ENCODE measurements around the gene FBXO9.
"Not testable (repeated sequence)": the region's sequence is repeated elsewhere in the genome, so short reads cannot be mapped to it uniquely, and the experiment has no call there.

Gene FBXO9

DNA sequence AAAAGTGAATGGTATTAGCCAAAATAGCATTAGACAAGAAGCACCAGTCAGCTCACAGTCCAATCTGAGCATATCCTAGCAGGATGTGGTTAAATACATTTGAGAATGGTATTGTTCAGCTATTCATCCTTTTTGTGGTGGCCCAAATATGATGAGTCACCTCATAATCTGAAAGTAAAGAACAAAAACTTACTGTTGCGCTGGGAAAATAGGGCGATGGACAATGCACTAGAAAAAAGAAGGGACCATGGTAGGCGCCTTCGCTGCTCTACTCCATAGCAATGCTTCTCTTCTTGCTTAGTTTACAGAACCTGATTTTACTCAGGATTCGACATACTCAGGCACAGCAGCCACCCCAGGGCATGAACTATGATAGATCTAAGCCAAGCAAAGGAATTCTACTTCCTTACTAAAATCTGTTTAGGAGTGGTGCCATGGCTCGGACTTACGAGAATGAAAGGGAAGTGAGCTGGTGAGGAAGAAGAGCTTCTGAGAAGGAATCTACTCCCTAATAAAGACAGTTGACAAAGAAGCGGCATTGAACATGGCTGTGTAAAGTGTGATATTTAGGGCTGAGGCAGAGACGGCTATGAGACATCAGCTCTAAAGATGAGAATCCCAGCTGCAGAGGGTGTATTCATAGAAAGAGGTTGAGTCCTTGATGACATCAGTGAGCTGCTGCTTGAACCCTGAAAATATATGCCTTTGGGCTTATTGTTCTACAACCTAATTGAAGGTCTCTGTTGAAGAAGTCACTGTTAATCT is 16.6 kb upstream of the FBXO9 start:
- no peak for DNase-seq

DNA sequence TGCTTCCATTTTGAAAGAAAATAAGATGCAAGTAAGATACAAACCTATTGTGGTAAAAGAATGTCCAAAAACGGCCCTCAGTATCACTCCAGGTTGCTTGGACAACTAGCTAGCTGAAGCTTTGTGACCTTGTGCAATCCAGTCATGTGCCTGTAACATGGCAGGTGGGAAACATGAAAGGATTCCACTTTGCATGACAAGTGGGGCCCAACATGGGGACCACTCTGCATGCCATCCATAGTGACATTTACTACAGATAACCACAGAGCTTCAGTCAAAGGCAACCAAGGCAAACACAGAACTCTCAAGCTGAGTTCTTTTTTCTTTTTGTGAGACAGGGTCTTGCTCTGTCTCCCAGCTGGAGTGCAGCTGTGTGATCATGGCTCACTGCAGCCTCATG is 15.8 kb upstream of the FBXO9 start:
- DNase-seq = no peak

DNA sequence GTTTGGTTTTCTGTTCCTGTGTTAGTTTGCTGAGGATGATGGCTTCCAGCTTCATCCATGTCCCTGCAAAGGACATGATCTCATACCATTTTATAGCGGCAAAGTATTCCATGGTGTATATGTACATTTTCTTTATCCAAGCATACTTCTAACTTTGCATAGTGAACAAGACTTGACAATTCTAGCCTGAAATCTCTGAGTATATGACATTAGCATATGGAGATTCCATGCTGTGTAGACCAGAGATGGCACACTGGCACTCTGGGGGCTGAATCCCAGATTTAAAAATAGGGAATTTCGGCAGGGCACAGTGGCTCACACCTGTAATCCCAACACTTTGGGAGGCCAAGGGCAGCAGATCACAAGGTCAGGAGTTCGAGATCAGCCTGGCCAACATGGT is 13.1 kb upstream of the FBXO9 start:
- not testable (repeated sequence) for DNase-seq

DNA sequence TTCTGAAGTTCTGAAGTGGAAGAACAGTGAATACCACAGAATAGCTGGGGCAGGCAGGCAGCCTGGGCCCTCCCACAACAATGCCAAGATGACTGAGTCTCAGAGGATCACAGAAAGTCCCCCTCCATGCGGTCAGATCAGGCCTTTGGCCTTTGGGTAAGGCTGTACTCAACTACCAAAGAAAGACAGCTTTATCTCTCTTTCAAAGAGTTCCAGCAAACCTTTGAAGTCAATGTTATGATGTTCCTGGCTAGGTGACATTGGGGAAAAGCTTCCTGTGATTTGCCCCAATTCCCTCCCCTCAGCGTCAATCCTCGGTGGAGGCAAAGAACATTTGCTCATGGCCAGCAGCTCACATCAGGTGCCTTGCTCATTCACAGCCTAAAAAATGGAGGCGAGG is 10.7 kb upstream of the FBXO9 start:
- DNase-seq = no peak

DNA sequence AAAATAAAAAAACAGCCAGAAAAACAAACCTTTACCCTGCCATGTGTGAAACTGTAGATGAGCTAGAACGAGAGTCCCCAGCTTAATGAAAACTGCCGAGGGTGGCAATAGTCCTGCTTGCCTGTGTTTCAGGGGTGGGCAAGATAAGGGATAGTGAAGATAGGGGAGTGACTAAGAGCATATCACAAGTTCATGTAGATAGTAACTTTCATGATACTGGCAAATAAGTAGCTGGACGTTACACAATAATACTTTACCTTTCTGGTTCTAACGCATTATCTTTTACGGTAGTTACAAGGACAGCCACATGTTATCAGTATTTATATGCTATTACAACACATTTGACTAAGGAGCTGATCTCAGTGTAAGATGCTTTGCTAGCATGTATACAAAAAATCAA is 9.3 kb upstream of the FBXO9 start:
- DNase-seq = no peak

DNA sequence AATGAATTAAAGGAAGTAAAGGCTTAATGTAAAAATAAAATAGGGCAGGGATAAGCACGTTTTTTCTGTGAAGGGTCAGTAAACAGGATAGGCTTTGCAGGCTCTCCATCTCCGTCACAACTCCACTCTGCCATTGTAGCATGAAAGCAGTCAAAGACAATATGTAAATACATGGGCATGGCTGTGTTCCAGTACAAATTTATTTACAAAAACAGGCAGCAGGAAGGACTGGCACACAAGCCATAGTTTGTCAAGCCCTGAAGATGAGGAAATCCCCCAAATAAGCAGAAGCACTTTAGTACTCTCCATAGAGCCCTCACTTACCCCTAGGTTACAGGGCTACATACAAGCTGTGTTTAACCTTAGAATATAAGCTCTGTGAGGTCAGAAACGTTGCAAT is 8.9 kb upstream of the FBXO9 start:
- no peak for DNase-seq

DNA sequence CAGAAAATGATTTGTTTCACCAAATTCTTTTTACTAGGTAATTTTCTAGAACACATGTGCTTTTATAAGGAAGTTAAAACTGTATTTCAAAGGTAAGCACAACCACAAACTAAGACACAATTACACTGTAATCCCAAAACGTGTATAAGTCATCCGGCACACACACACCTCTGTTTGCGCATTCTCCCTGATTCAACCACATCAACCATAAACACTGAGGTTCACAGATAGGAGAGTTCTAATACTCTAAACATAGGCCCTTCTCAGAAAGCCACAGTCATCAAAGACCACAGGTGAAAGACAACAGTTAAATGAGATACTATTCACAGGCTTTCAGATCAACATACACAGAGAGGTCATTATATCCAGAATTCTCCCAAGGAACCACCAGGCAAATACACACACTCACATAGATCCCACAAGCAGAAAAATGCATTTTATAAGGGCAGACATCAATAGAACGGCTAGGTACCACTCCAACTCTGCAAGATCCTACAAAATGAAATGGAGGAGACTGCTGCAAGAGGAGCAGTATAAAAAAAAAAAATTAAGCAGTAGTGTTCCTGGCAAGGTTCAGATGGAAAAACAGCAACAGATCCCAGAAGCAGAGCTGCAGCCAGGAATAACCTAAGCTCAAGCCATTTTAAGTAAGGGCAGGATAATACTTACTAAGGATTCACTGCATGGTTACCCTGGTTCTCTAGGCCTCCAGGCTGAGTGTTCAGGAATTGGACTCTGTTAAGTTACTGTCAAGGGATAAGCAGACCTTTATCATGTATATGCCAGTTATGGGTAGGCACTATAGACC is 6.6 kb upstream of the FBXO9 start:
- DNase-seq = peak; percentile 82

DNA sequence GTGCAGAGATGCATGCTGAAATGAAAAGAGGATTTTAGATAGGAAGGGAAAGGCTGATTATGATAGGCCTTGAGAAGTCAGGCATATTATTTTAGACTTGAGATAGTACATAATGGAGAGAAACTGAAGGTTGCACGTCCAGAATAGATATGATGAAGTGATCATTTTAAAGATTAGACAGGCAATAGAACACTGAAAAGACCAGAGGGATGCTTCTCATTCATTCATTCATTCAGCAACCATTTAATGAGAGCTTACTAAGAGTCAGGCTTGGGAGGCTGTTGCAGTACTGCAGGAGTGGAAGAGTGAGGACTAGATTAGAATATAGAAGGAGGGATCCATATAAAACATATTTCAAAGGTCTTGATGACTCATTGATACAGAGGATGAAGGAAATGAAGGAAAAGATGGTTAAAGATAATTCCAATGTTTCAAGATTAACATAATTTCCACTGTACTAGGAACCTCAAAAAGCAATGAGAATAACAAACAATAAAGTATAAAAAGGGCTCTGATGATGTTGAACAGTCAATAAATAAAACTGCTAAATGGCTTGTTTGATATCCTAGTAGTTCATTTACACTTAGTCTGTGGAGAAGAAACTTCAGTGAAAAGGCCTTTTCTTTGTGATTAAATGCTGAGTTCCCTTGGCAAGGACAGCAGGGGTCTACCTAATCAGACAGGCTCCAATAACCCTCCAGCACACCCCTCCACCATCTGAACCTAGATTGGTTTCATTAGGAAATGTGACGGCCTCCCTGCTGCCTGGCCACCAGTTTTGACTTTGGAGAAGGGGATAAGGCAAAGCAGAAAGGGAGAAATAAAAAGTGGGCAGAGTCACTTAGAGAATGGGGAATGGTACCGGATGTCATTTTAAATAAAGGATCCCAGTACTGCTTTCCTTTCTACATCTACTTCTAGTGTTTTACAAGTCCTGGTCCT is 5.3 kb upstream of the FBXO9 start:
- no peak for DNase-seq

DNA sequence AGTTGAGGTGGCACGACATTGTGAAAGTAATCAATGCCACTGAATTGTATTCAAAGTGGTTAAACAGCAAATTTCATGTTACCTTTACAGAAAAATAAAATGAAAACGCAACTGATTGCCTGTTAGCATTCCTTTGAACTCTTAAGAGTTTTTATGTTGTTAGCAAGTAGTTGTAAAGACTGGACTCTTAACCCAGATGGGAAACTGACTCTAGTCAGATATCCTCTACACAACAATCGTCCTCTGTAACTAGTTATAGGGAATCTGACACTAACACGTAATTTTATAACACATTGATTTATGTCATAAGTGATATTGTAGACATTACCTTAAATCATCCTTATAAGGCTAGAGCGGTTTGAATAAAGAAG is 3.0 kb upstream of the FBXO9 start:
- DNase-seq = no peak

DNA sequence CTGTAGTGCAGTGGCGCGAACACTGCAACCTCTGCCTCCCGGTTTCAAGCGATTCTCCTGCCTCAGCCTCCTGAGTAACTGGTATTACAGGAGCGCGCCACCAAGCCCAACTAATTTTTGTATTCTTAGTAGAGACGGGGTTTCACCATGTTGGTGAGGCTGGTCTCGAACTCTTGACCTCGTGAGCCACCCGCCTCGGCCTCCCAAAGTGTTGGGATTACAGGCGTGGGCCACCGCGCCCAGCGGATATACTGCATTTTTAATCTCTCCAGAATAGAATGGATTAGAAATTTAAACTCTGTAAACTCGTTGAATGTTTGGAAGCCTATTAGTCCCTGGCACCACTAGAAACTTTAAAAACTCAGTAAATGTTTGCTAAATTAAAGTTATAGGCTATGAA is 949 bp upstream of the FBXO9 start:
- not testable (repeated sequence) for DNase-seq

DNA sequence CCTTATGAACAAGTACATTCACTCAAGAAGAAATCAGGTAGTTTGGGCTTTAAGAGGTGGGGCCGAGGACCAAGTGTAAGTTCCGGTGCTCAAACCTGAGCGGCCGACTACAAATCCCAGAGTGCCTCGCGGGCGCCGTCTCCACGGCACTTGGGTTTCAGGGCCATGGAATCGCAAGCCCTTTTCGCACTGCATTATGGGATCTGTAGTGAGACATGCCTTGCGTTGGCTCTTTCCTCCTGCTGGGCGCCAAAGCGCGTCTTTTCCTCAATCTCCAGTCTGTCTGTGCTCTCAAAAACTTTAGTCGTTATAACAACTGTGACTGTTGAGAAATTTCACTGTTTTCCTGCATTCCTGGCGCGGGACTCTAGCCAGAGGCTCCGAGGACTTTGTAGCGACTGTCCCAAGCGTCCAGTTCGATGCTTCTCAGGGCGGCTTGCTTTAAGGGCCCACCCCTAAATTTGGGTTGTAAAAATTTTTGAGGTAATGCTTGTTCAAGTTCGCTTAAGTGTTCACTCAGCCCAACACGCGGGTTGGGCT is 408 bp upstream of the FBXO9 start:
- peak; percentile 98 for DNase-seq

DNA sequence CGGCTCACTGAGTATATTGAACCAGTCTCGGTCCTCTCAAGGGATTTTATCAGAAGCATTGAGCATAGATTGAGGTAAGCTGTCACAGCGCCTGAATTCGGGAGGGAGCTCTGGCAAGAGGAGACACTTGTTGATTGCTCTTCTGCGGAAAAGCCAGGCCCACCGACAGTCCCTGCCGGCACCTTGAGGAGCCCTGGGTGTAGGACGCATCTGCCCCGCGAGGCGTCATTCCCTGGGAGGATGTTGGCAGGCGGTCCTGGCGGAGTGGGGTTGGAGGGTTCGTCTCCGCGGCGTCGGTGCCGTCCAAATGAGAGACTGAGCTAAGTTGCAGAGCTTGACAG is 843 bp downstream of the FBXO9 start:
- DNase-seq = peak; percentile 64

DNA sequence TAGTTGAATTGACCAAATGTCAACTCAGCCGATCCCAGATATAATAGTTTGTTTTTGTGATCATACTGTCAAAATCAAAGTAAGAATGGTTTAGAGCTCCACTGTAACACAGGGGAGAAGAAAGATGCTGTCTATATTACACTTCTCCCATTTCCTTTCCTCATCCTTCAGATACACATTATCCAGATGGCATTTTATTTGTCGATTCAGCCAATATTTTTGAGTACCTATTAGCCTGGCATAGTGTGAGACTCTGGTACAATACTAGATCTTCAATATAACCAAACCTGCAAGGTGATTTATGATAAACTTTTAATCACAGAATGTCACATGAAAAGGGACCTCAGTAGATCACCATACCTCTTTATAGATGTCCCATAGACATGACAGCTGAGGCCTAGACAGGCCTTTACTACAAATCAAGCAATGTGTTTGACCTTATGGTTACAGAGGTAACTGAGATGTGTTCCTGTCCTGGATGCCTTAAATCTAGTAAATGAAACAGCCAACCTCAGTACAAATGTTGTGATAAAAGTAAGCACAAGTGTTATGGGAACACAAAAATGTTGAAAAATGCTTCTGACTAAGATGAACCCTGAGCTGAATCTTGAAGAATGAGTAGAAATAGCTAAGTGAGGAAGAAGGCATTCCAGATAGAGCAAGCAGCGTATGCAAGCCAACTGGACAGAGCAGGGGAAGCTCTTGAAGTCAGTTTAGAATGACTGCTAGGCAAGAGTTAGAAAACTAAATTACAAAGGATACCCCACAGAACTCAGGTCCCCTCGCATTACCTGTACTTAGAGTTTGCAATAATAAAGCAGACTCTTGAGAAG is 1.9 kb downstream of the FBXO9 start:
- DNase-seq = no peak

DNA sequence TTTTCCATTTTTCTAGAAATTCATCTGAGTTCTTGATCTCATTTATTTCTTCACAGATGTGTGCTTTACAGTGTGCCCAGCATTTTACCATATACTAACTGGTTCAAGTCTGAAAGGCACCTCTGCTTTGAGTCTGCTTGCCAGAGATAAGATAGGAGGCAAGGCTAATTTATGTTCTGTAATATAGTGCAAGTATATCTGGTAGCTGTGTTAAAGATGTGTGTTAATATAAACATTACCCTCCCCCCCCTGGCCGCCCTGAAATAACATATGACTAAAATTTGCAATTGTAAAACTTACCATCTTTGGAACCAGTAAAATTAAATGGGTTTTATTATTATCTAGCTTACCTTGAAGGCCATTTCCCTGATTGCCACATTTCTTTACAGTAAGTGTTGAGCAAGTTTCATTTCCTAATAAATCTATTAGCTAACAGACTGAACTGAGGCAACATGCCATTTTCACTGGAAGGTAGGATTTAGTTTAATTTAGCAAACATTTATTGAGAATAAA is 2.7 kb downstream of the FBXO9 start:
- DNase-seq = no peak

DNA sequence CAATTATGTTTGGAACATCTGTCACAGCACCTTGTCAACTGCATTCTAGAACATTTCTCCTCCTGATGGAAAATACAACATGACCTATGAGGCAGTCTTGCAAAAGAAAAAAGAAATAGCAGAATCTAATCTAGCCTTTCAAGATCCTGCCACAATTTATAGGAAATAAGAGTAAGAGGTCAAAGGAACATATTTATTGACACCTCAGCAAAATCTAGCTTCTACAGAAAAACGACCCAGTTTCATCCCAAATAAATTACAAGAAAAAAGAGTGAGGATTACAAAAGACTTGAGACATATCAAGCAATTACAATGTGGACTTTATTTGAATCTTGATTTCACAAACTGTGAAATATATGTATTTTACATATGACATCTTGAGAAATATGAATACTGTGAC is 4.2 kb downstream of the FBXO9 start:
- DNase-seq = no peak

DNA sequence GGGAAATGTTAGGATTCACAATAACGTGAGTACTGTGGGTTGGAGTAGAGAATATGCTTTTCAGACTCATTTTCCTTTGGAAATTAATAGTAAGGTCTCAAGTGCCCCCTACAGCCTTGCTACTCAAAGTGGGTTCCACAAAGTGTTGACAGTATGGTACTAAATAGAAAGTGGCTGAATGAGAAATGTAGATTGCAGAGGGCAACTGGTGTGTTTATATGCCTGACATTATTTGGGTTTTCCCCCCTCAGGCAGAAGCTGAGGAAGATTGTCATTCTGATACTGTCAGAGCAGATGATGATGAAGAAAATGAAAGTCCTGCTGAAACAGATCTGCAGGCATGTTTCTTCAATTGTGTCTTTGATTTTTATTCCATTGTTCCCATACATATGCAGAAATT is 5.6 kb downstream of the FBXO9 start:
- DNase-seq = no peak

DNA sequence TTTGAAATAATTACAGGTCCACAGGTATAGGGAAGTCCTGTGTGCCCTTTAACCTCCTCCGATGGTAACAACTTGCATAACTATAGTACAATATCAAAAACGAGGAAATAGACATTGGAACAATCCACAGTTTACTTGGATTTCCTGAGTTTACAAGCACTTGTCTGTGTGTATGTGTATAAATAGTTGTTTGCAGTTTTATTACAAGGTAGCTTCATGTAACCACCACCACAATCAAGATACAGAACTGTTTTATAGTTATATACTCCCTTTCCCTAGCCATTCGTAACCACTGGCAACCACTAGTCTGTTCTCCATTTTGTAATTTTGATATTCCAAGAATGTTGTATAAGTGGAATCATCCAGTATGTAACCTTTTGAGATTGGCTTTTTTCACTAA is 9.1 kb downstream of the FBXO9 start:
- no peak for DNase-seq

DNA sequence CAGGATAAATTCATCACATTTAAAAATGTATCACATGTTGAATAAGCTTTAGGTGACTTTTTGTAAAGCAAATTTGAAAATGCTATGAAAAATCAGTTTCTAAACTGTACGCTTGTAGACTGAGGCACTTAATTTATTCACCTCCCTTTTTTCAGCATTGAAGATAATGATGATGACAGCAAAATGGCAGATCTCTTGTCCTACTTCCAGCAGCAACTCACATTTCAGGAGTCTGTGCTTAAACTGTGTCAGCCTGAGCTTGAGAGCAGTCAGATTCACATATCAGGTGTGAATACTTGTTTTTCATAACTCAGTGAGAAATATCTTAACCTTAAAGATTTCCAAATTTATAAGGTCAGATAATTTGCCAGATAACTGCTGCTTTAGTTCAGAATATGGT is 15.6 kb downstream of the FBXO9 start:
- DNase-seq = no peak

DNA sequence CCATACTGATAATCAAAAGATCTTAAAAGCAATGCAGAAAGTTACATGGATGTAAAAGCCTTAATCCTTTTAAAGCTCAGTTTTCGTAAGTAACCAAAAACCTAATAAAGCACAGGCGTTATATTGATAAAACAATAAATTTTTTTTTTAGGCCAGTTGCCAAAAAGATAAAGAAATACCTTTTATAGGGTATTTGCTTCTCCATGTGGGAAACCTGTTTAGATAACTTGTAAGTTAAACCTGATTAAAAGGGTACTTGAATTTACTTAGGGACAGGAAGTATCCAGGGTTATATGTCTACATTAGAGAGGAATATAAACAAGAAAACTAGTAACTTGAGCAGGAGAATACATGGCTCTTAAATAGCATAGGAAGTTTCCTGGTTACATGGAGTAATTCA is 21.1 kb downstream of the FBXO9 start:
- no peak for DNase-seq

DNA sequence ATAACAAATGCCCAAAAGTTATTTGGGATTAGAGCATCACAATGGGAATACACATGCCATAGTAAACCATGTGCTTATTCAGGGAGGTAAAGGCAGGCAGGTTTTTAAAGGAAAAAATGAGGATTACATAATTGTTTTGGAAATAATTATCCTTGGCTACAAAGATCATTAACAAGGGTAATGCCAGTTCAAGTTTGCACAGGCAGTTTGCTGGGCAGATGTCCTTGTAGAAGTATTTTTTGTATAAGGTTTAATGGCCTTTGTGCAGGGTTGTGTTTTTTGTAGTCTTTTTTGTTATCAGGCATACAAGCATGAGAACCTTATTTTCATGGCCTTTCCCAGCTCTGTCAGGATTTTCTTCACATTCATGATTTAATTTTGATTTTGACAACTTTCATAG is 24.7 kb downstream of the FBXO9 start:
- no peak for DNase-seq

DNA sequence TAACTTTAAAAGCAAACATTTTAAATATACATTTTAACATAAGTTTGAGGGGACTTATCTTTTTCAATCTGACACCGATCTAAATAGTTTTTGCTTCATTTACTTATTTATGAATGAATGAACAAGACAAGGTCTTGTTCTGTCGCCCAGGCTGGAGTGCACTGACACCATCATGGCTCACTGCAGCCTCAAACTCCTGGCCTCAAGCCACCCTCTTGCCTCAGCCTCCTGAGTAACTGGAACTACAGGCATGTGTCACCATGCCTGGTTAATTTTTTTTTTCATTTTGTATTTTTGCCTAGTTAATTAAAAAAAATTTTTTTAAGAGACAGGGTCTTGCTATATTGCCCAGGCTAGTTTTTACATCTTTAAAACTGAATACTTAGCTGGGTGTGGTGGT is 25.4 kb downstream of the FBXO9 start:
- DNase-seq = no peak

DNA sequence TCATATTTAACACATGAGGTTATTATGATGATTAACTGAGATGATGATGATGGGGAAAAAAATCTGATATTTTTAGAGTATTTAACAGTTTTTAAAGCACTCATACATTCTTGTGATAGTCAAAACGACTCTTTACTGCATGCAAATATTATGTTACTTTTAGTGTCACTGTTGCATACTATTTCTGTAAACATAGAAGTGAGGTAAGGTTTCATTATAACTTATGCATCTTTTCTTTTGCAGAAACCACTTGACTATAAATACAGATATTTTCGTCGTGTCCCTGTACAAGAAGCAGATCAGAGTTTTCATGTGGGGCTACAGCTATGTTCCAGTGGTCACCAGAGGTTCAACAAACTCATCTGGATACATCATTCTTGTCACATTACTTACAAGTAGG is 30.1 kb downstream of the FBXO9 start:
- no peak for DNase-seq

All from femur (tissue), 1 donor.